Measurements from ENCODE around the gene LSM2.

GRCh38 chr6:31813465-31813849 is 6.7 kb upstream of the LSM2 start:
- no peak for TF ChIP-seq CTCF (IDR thresholded peaks at IDR 0.05)
- no peak for TF ChIP-seq POLR2A (IDR thresholded peaks at IDR 0.05)
